ENCODE data around the gene VWA1. TPM values are rescaled to one million over a fixed set of nuclear protein-coding genes. Genes with fewer than 3 reads are reported as not detected.

The VWA1 gene
- total and polyA plus RNA-seq, 10 of the 15 experiments (the other 5 are each of a cell fraction or from before 2014, with no cell fraction given): 0.02 to 1.7 (median 0.32) TPM; not detected in 2

GRCh38 chr1:1437904-1438376 is 2.5 kb downstream of the VWA1 start (continued):
- TF ChIP-seq ESRRA (IDR thresholded peaks at IDR 0.05; ENCODE audit: low read length) (no peak), EGR1 (IDR thresholded peaks at IDR 0.05; ENCODE audit: borderline replicate concordance in 1 of 2, low read depth in 2 of 2, low read length in 2 of 2) (no peak), FOS (IDR thresholded peaks at IDR 0.05; ENCODE audit: borderline replicate concordance, extremely low read depth, insufficient read length) (no peak), KAT2A (conservative IDR thresholded peaks at IDR 0.05; ENCODE audit: control insufficient read depth, low read depth, low read length) (no peak), CBX3 (IDR thresholded peaks at IDR 0.05; ENCODE audit: borderline replicate concordance, low read depth) (no peak), FOXM1 (IDR thresholded peaks at IDR 0.05; ENCODE audit: low read depth, low read length) (no peak), MXI1 (IDR thresholded peaks at IDR 0.05; ENCODE audit: low read depth, low read length) (no peak), BCL3 (IDR thresholded peaks at IDR 0.05; ENCODE audit: borderline replicate concordance, insufficient read depth, low read depth, low read length, poor library complexity, severe bottlenecking) (no peak), MLLT1 (IDR thresholded peaks at IDR 0.05) (no peak), YY1 (IDR thresholded peaks at IDR 0.05; ENCODE audit: low read depth, low read length) (no peak), IKZF2 (IDR thresholded peaks at IDR 0.05) (no peak; a peak in 1 of 4 replicates), CHD2 (IDR thresholded peaks at IDR 0.05; ENCODE audit: borderline replicate concordance, low read depth, low read length) (no peak), JUNB (IDR thresholded peaks at IDR 0.05) (no peak), NR2C1 (IDR thresholded peaks at IDR 0.05) (peak; percentile 45; the same call in 1 of the 2 replicates)
- TF ChIP-seq, protein P1, sequence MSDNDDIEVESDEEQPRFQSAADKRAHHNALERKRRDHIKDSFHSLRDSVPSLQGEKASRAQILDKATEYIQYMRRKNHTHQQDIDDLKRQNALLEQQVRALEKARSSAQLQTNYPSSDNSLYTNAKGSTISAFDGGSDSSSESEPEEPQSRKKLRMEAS (IDR thresholded peaks at IDR 0.05; ENCODE audit: low read depth, low read length): no peak
- TF ChIP-seq, protein P2, sequence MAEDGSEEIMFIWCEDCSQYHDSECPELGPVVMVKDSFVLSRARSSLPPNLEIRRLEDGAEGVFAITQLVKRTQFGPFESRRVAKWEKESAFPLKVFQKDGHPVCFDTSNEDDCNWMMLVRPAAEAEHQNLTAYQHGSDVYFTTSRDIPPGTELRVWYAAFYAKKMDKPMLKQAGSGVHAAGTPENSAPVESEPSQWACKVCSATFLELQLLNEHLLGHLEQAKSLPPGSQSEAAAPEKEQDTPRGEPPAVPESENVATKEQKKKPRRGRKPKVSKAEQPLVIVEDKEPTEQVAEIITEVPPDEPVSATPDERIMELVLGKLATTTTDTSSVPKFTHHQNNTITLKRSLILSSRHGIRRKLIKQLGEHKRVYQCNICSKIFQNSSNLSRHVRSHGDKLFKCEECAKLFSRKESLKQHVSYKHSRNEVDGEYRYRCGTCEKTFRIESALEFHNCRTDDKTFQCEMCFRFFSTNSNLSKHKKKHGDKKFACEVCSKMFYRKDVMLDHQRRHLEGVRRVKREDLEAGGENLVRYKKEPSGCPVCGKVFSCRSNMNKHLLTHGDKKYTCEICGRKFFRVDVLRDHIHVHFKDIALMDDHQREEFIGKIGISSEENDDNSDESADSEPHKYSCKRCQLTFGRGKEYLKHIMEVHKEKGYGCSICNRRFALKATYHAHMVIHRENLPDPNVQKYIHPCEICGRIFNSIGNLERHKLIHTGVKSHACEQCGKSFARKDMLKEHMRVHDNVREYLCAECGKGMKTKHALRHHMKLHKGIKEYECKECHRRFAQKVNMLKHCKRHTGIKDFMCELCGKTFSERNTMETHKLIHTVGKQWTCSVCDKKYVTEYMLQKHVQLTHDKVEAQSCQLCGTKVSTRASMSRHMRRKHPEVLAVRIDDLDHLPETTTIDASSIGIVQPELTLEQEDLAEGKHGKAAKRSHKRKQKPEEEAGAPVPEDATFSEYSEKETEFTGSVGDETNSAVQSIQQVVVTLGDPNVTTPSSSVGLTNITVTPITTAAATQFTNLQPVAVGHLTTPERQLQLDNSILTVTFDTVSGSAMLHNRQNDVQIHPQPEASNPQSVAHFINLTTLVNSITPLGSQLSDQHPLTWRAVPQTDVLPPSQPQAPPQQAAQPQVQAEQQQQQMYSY (CRISPR knock-in tag; IDR thresholded peaks at IDR 0.05): no peak
- TF ChIP-seq, protein P3, sequence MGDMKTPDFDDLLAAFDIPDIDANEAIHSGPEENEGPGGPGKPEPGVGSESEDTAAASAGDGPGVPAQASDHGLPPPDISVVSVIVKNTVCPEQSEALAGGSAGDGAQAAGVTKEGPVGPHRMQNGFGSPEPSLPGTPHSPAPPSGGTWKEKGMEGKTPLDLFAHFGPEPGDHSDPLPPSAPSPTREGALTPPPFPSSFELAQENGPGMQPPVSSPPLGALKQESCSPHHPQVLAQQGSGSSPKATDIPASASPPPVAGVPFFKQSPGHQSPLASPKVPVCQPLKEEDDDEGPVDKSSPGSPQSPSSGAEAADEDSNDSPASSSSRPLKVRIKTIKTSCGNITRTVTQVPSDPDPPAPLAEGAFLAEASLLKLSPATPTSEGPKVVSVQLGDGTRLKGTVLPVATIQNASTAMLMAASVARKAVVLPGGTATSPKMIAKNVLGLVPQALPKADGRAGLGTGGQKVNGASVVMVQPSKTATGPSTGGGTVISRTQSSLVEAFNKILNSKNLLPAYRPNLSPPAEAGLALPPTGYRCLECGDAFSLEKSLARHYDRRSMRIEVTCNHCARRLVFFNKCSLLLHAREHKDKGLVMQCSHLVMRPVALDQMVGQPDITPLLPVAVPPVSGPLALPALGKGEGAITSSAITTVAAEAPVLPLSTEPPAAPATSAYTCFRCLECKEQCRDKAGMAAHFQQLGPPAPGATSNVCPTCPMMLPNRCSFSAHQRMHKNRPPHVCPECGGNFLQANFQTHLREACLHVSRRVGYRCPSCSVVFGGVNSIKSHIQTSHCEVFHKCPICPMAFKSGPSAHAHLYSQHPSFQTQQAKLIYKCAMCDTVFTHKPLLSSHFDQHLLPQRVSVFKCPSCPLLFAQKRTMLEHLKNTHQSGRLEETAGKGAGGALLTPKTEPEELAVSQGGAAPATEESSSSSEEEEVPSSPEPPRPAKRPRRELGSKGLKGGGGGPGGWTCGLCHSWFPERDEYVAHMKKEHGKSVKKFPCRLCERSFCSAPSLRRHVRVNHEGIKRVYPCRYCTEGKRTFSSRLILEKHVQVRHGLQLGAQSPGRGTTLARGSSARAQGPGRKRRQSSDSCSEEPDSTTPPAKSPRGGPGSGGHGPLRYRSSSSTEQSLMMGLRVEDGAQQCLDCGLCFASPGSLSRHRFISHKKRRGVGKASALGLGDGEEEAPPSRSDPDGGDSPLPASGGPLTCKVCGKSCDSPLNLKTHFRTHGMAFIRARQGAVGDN (IDR thresholded peaks at IDR 0.05): 0 out of 2 replicates have a peak, but pooled peaks have one; percentile 48
- TF ChIP-seq, protein P4, sequence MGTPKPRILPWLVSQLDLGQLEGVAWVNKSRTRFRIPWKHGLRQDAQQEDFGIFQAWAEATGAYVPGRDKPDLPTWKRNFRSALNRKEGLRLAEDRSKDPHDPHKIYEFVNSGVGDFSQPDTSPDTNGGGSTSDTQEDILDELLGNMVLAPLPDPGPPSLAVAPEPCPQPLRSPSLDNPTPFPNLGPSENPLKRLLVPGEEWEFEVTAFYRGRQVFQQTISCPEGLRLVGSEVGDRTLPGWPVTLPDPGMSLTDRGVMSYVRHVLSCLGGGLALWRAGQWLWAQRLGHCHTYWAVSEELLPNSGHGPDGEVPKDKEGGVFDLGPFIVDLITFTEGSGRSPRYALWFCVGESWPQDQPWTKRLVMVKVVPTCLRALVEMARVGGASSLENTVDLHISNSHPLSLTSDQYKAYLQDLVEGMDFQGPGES (IDR thresholded peaks at IDR 0.05): no peak
